HepG2 (cell line): ENCODE measurements around the gene PLIN5. TPM values are rescaled to one million over a fixed set of nuclear protein-coding genes. Genes with fewer than 3 reads are reported as not detected.

ENCODE experiments used
- ARID4A ChIP-seq: sonication (generic); formaldehyde crosslinking; IDR thresholded peaks from 2 replicates; pipeline ENCODE4 v1.5.0; 2020; ENCODE audit warnings: mild to moderate bottlenecking, missing genetic modification reagents, borderline replicate concordance
- CSRNP1 ChIP-seq: sonication (generic); formaldehyde crosslinking; IDR thresholded peaks from 2 replicates; pipeline ENCODE4 v1.8.1; 2023; ENCODE audit warnings: mild to moderate bottlenecking, missing genetic modification reagents
- FOXA3 ChIP-seq: IDR thresholded peaks from 2 replicates; pipeline ENCODE4 v1.6.1; 2016; ENCODE audit warnings: missing genetic modification reagents, missing compliant biosample characterization
- HOMEZ ChIP-seq: IDR thresholded peaks from 2 replicates; pipeline ENCODE4 v1.6.1; 2016; ENCODE audit warnings: low read depth
- LCORL ChIP-seq, 2 experiments: fragments of 450-650 bp in 1 of 2; sonication (generic) in 1 of 2; formaldehyde crosslinking in 1 of 2; IDR thresholded peaks; 2 replicates each; pipeline versions ENCODE4 v1.5.0 to v1.6.1; 2017 to 2020; ENCODE audit warnings: antibody characterized with exemption in 1 of 2, missing genetic modification reagents in 1 of 2
- MXI1 ChIP-seq: IDR thresholded peaks from 3 replicates; pipeline ENCODE4 v1.6.1; 2012; ENCODE audit warnings: low read depth, low read length, inconsistent platforms, borderline replicate concordance
- SAP130 ChIP-seq: IDR thresholded peaks from 2 replicates; pipeline ENCODE4 v1.6.1; 2016; ENCODE audit warnings: low read depth
- SRSF1 ChIP-seq: fragments of 200-400 bp; formaldehyde crosslinking; optimal IDR thresholded peaks from 2 replicates; pipeline ENCODE3; 2017; ENCODE audit warnings: mild to moderate bottlenecking, low read depth, low read length, moderate library complexity
- TFAP4 ChIP-seq: sonication (generic); IDR thresholded peaks from 2 replicates; pipeline ENCODE4 v1.6.1; 2016; ENCODE audit warnings: low read depth, borderline replicate concordance
- ZC3H4 ChIP-seq: sonication (generic); formaldehyde crosslinking; IDR thresholded peaks from 2 replicates; pipeline ENCODE4 v1.4.0; 2020; ENCODE audit warnings: missing genetic modification reagents, borderline replicate concordance
- ZMYM4 ChIP-seq: sonication (generic); formaldehyde crosslinking; IDR thresholded peaks from 2 replicates; pipeline ENCODE4 v1.8.1; 2023; ENCODE audit warnings: mild to moderate bottlenecking, missing genetic modification reagents
- ZNF704 ChIP-seq: sonication (generic); formaldehyde crosslinking; IDR thresholded peaks from 2 replicates; pipeline ENCODE4 v1.8.1; 2023; ENCODE audit warnings: mild to moderate bottlenecking, inconsistent platforms, moderate library complexity, missing genetic modification reagents, borderline replicate concordance
- ZNF710 ChIP-seq: sonication (generic); formaldehyde crosslinking; IDR thresholded peaks from 2 replicates; pipeline ENCODE4 v1.5.0; 2020; ENCODE audit warnings: mild to moderate bottlenecking, missing genetic modification reagents, borderline replicate concordance
- polyA plus RNA-seq, 8 experiments: library from polyadenylated mRNA; depleted of rRNA in 3 of 8; stranded (reverse) in 7 of 8; unstranded in 1 of 8; fragments of >200 nt; fragmentation: Illumina TruSeq in 4 of 8; extraction: Trizol in 4 of 8; gene quantifications; 2 replicates each; pipeline versions ENCODE4 v1.2.1 to v1.2.3, GENCODE V29; 2011 to 2016; ENCODE audit warnings: low read depth in 4 of 8, missing spikeins in 1 of 8, mixed read lengths in 1 of 8; ENCODE audit not compliant: insufficient read depth in 1 of 8
- total RNA-seq, 5 experiments: library from RNA; depleted of rRNA; stranded (reverse); fragments of >200 nt; fragmentation: Illumina TruSeq; extraction: Trizol; gene quantifications; 2 replicates each; pipeline ENCODE4 v1.2.3, GENCODE V29; 2016; ENCODE audit warnings: low read depth in 1 of 5

Gene PLIN5
- total and polyA plus RNA-seq, 2 of the 13 experiments (the other 11 are each of a cell fraction or from before 2014, with no cell fraction given), result 1.8 to 4.8 TPM

GRCh38 chr19:4534836-4535658, at the start of gene PLIN5 (continued):
- TF ChIP-seq ZC3H4 (CRISPR knock-in tag) (no peak), ARID4A (CRISPR knock-in tag) (peak; percentile 86), FOXA3 (0 out of 2 replicates have a peak, but pooled peaks have one; percentile 14), MXI1 (peak; percentile 93; the same call in 2 of the 3 replicates), SRSF1 (peak; percentile 83), HOMEZ (CRISPR knock-in tag) (no peak), LCORL (IDR thresholded peaks at IDR 0.05) (no peak), LCORL (CRISPR knock-in tag; IDR thresholded peaks at IDR 0.05) (0 out of 2 replicates have a peak, but pooled peaks have one; percentile 37), CSRNP1 (peak; percentile 49; the same call in 1 of the 2 replicates), ZNF704 (CRISPR knock-in tag) (no peak), ZNF710 (CRISPR knock-in tag) (peak; percentile 28; the same call in 1 of the 2 replicates), TFAP4 (peak; percentile 63; the same call in 1 of the 2 replicates), SAP130 (CRISPR knock-in tag) (peak; percentile 90), ZMYM4 (peak; percentile 59)
